ENCODE results near the gene PRR27.

- TF ChIP-seq, protein P1, sequence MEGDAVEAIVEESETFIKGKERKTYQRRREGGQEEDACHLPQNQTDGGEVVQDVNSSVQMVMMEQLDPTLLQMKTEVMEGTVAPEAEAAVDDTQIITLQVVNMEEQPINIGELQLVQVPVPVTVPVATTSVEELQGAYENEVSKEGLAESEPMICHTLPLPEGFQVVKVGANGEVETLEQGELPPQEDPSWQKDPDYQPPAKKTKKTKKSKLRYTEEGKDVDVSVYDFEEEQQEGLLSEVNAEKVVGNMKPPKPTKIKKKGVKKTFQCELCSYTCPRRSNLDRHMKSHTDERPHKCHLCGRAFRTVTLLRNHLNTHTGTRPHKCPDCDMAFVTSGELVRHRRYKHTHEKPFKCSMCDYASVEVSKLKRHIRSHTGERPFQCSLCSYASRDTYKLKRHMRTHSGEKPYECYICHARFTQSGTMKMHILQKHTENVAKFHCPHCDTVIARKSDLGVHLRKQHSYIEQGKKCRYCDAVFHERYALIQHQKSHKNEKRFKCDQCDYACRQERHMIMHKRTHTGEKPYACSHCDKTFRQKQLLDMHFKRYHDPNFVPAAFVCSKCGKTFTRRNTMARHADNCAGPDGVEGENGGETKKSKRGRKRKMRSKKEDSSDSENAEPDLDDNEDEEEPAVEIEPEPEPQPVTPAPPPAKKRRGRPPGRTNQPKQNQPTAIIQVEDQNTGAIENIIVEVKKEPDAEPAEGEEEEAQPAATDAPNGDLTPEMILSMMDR (IDR thresholded peaks at IDR 0.05; ENCODE audit: insufficient read depth, low read depth, low read length) = no peak
- no peak for TF ChIP-seq EZH2 (IDR thresholded peaks at IDR 0.05; ENCODE audit: insufficient read depth, low read length)
Measured at GRCh38 chr4:70133473-70133872, 20.6 kb upstream of the PRR27 start.

Data from astrocyte (in vitro differentiated cells and primary cell).